ENCODE data around the gene EPS8L2.

DNA sequence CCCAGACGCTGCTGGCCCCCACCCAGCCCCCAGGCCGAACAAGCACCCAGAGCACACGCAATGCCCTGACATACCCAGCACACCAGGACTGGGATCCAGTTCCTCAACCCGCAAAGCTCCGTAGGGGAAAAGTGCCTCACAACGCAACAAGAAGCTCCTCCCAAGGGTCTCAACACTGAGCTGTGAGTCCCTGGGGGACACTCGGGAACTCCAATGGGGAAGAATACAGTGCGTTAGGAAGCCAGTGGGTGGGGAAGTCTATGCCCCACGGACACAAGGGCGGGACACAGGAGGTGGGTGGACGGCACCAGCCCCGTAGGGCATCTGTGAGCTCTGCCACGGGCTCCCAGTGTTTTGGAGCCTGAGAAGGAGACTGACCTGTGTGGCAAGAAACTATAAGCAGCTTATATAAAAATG lies 12.6 kb upstream of the EPS8L2 start:
- TF ChIP-seq, protein P1, sequence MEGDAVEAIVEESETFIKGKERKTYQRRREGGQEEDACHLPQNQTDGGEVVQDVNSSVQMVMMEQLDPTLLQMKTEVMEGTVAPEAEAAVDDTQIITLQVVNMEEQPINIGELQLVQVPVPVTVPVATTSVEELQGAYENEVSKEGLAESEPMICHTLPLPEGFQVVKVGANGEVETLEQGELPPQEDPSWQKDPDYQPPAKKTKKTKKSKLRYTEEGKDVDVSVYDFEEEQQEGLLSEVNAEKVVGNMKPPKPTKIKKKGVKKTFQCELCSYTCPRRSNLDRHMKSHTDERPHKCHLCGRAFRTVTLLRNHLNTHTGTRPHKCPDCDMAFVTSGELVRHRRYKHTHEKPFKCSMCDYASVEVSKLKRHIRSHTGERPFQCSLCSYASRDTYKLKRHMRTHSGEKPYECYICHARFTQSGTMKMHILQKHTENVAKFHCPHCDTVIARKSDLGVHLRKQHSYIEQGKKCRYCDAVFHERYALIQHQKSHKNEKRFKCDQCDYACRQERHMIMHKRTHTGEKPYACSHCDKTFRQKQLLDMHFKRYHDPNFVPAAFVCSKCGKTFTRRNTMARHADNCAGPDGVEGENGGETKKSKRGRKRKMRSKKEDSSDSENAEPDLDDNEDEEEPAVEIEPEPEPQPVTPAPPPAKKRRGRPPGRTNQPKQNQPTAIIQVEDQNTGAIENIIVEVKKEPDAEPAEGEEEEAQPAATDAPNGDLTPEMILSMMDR (IDR thresholded peaks at IDR 0.05) = no peak
- no peak for TF ChIP-seq EP300 (IDR thresholded peaks at IDR 0.05)
